SK-N-MC (cell line): ENCODE data around the gene UQCRH.

Experiments used
- EZH2 ChIP-seq: fragments of 200-600 bp; sonication (generic); IDR thresholded peaks from one replicate; pipeline ENCODE4 v1.6.1; 2017; ENCODE audit warnings: antibody characterized with exemption
- POLR2AphosphoS5 ChIP-seq: IDR thresholded peaks from 2 replicates; pipeline ENCODE4 v1.6.1; 2012; ENCODE audit warnings: mild to moderate bottlenecking, low read depth, low read length, borderline replicate concordance

- TF ChIP-seq EZH2 = no peak
- no peak; the same call in 1 of the 2 replicates for TF ChIP-seq POLR2AphosphoS5
Observed at GRCh38 chr1:46281021-46281420, 22.5 kb upstream of the UQCRH start.
